Keratinocyte (primary cell): ENCODE results near the gene CTDSP1. TPM values are rescaled to one million over a fixed set of nuclear protein-coding genes. Genes with fewer than 3 reads are reported as not detected.

Experiments
- DNase-seq: peaks from one replicate; pipeline ENCODE4 v3.0.0-alpha.2; 2011; ENCODE audit warnings: low read depth, missing footprints, low spot score
- FAIRE-seq: peaks from 2 replicates; lab custom pipeline; 2011; peaks lifted over from hg19 to GRCh38; lab: Jason Lieb, UNC
- H2AFZ ChIP-seq: 2 replicates; pipeline ENCODE4 v1.6.0; 2012; ENCODE audit warnings: low read length, control low read depth, inconsistent platforms; ENCODE audit not compliant: control insufficient read depth
- H3K27ac ChIP-seq: 2 replicates; pipeline ENCODE4 v1.5.1; 2011; ENCODE audit warnings: low read length; ENCODE audit not compliant: control insufficient read depth, insufficient read depth
- H3K27me3 ChIP-seq: 3 replicates; pipeline ENCODE4 v1.6.0; 2011; ENCODE audit warnings: low read length; ENCODE audit not compliant: control insufficient read depth, insufficient read depth; ENCODE audit errors: extremely low read depth
- H3K36me3 ChIP-seq, 2 experiments: 2 replicates in 1 of 2; 3 replicates in 1 of 2; pipeline ENCODE4 v1.5.1; 2011; ENCODE audit warnings: low read length in 2 of 2, mild to moderate bottlenecking in 1 of 2; ENCODE audit not compliant: control insufficient read depth in 2 of 2, insufficient read depth in 2 of 2; ENCODE audit errors: extremely low read depth in 1 of 2
- H3K4me1 ChIP-seq: 3 replicates; pipeline ENCODE4 v1.5.1; 2011; ENCODE audit warnings: low read length; ENCODE audit not compliant: control insufficient read depth, insufficient read depth; ENCODE audit errors: extremely low read depth
- H3K4me2 ChIP-seq: 3 replicates; pipeline ENCODE4 v1.6.0; 2011; ENCODE audit warnings: low read depth, low read length; ENCODE audit not compliant: control insufficient read depth, insufficient read depth; ENCODE audit errors: extremely low read depth
- H3K4me3 ChIP-seq, 3 experiments: fragments of 200-600 bp in 1 of 3; sonication (generic) in 1 of 3; 2 replicates in 2 of 3; 3 replicates in 1 of 3; pipeline ENCODE4 v1.5.1; 2011 to 2016; ENCODE audit warnings: low read length in 3 of 3, mild to moderate bottlenecking in 3 of 3, control low read depth in 2 of 3, inconsistent platforms in 1 of 3, low read depth in 1 of 3, mixed read lengths in 1 of 3, mixed run types in 1 of 3, moderate library complexity in 1 of 3; ENCODE audit not compliant: control insufficient read depth in 2 of 3, insufficient read depth in 2 of 3; ENCODE audit errors: extremely low read depth in 1 of 3
- H3K79me2 ChIP-seq: 2 replicates; pipeline ENCODE4 v1.6.0; 2012; ENCODE audit warnings: low read length; ENCODE audit not compliant: control insufficient read depth, insufficient read depth
- H3K9ac ChIP-seq: 3 replicates; pipeline ENCODE4 v1.6.0; 2011; ENCODE audit warnings: low read length; ENCODE audit not compliant: control insufficient read depth, insufficient read depth; ENCODE audit errors: extremely low read depth
- H3K9me1 ChIP-seq: 3 replicates; pipeline ENCODE4 v1.6.0; 2011; ENCODE audit warnings: low read length; ENCODE audit not compliant: control insufficient read depth, insufficient read depth; ENCODE audit errors: extremely low read depth
- H3K9me3 ChIP-seq: 2 replicates; pipeline ENCODE4 v1.5.1; 2012; ENCODE audit warnings: low read depth, low read length; ENCODE audit not compliant: control insufficient read depth
- H4K20me1 ChIP-seq: 3 replicates; pipeline ENCODE4 v1.6.0; 2011; ENCODE audit warnings: low read length; ENCODE audit not compliant: control insufficient read depth, insufficient read depth; ENCODE audit errors: extremely low read depth
- CTCF ChIP-seq, 3 experiments: IDR thresholded peaks in 1 of 3; conservative IDR thresholded peaks in 1 of 3; optimal IDR thresholded peaks in 1 of 3; 2 replicates in 2 of 3; 3 replicates in 1 of 3; pipeline versions ENCODE3 to v1.5.1; 2011; ENCODE audit warnings: low read length in 3 of 3, mild to moderate bottlenecking in 3 of 3, moderate library complexity in 2 of 3, control low read depth in 1 of 3, inconsistent platforms in 1 of 3; ENCODE audit not compliant: insufficient read depth in 2 of 3; ENCODE audit errors: extremely low read depth in 1 of 3
- EZH2 ChIP-seq: IDR thresholded peaks from one replicate; pipeline ENCODE4 v1.6.1; 2012; ENCODE audit warnings: inconsistent platforms, mild to moderate bottlenecking, low read length, moderate library complexity
- dilution Hi-C: fragments of 300-500 bp; cut with MboI; formaldehyde crosslinking; loops from one replicate; pipeline ENCODE4 v1.7.0; 2020; ENCODE audit warnings: low sequenced_read_pairs; ENCODE audit not compliant: extremely low pct_ligation_motif_present
- polyA plus RNA-seq, 5 experiments: library from polyadenylated mRNA; depleted of rRNA in 3 of 5; stranded (reverse) in 3 of 5; stranded (forward) in 1 of 5; unstranded in 1 of 5; fragments of >200 nt; gene quantifications; 1 replicate in 1 of 5; 2 replicates in 3 of 5; 3 replicates in 1 of 5; pipeline versions ENCODE4 v1.2.1 to v1.2.3, GENCODE V29; 2011 to 2012; ENCODE audit warnings: missing spikeins in 2 of 5, low read depth in 1 of 5, low replicate concordance in 1 of 5

CTDSP1 gene
- polyA plus RNA-seq, 1 donor (not counting 4 experiments of a cell fraction or from before 2014, with no cell fraction given): 38.7 TPM

- DNase-seq: no peak
- no peak overlapping the region for H2AFZ ChIP-seq
- dilution Hi-C loops: no loop called here
Measured at GRCh38 chr2:218389333-218390150, 10.1 kb upstream of the CTDSP1 start.

GRCh38 chr2:218391202-218391601, 8.5 kb upstream of the CTDSP1 start:
- FAIRE-seq: no peak

More at GRCh38 chr2:218389333-218390150, 10.1 kb upstream of the CTDSP1 start:
- H4K20me1 ChIP-seq: no peaks in the 10 kb centered on the region
- no peak overlapping the region for H3K4me2 ChIP-seq
- TF ChIP-seq CTCF (optimal IDR thresholded peaks at IDR 0.05 in 1 of 3, IDR thresholded peaks at IDR 0.05 in 1 of 3, conservative IDR thresholded peaks at IDR 0.05 in 1 of 3; ENCODE audit: extremely low read depth in 1 of 3, insufficient read depth in 2 of 3, low read length in 3 of 3) (no peak), EZH2 (no peak)
- FAIRE-seq: no peak
- no peak overlapping the region for H3K27ac ChIP-seq
- H3K79me2 ChIP-seq: no peaks in the 10 kb centered on the region
- no peaks in the 10 kb centered on the region for H3K36me3 ChIP-seq
- no peak overlapping the region for H3K4me3 ChIP-seq
- no peaks in the 10 kb centered on the region for H3K9me1 ChIP-seq
- peaks cover 7% of the 10 kb centered on the region for H3K4me1 ChIP-seq
- H3K27me3 ChIP-seq: no peaks in the 10 kb centered on the region
- H3K9me3 ChIP-seq: no peaks in the 10 kb centered on the region
- H3K9ac ChIP-seq: no peak overlapping the region

More at GRCh38 chr2:218391202-218391601, 8.5 kb upstream of the CTDSP1 start:
- Histone ChIP-seq H3K79me2 (no peaks in the 10 kb centered on the region), H3K4me1 (peaks cover 7% of the 10 kb centered on the region), H3K36me3 (no peaks in the 10 kb centered on the region), H3K4me2 (no peak overlapping the region), H3K9ac (no peak overlapping the region), H3K9me1 (no peaks in the 10 kb centered on the region), H3K27ac (no peak overlapping the region), H3K27me3 (no peaks in the 10 kb centered on the region), H4K20me1 (no peaks in the 10 kb centered on the region), H2AFZ (no peak overlapping the region), H3K4me3 (no peak overlapping the region), H3K9me3 (no peaks in the 10 kb centered on the region)
- dilution Hi-C loops: no loop called here
- DNase-seq: no peak
- TF ChIP-seq EZH2 (no peak), CTCF (optimal IDR thresholded peaks at IDR 0.05 in 1 of 3, IDR thresholded peaks at IDR 0.05 in 1 of 3, conservative IDR thresholded peaks at IDR 0.05 in 1 of 3; ENCODE audit: extremely low read depth in 1 of 3, insufficient read depth in 2 of 3, low read length in 3 of 3) (no peak)
